ENCODE results near the gene CTNNAL1. TPM values are rescaled to one million over a fixed set of nuclear protein-coding genes. Genes with fewer than 3 reads are reported as not detected.
"Not testable (repeated sequence)": the region's sequence is repeated elsewhere in the genome, so short reads cannot be mapped to it uniquely, and the experiment has no call there.

Gene CTNNAL1
- total RNA-seq, 1 experiment from 2014 or later, result 72.0 TPM

DNA sequence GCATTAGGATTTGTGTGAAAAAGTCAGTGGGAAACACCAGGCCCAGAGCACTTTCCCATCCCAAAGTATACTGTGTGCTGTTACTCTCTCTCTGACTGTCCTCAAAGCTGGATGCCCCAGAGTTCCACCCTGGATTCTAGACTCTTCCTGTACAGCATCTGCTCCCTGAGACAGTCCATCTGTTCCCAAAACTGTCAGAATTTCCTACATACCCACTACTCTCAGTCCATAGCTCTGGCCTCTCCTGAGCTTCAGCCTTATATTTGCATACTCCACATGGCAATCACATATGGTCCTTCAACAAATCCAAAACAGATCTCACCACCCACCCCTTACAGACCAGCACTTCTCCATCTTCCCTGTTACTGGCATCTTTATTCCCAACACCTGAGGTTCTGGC, 88.8 kb downstream of the CTNNAL1 start:
- ChIA-PET CTCF (no interaction called here), POLR2A (ENCODE audit: low non-redundant PET) (no interaction called here)
- no peak for DNase-seq (ENCODE audit: low spot score)
- H3K27me3 ChIP-seq (replicated peaks; ENCODE audit: insufficient read depth, low read depth, low read length, poor library complexity), result no peaks in the 10 kb centered on the region
- H3K4me3 ChIP-seq (ENCODE audit: low read depth, low read length, poor library complexity, severe bottlenecking), result no peak overlapping the region
- TF ChIP-seq, protein P1, sequence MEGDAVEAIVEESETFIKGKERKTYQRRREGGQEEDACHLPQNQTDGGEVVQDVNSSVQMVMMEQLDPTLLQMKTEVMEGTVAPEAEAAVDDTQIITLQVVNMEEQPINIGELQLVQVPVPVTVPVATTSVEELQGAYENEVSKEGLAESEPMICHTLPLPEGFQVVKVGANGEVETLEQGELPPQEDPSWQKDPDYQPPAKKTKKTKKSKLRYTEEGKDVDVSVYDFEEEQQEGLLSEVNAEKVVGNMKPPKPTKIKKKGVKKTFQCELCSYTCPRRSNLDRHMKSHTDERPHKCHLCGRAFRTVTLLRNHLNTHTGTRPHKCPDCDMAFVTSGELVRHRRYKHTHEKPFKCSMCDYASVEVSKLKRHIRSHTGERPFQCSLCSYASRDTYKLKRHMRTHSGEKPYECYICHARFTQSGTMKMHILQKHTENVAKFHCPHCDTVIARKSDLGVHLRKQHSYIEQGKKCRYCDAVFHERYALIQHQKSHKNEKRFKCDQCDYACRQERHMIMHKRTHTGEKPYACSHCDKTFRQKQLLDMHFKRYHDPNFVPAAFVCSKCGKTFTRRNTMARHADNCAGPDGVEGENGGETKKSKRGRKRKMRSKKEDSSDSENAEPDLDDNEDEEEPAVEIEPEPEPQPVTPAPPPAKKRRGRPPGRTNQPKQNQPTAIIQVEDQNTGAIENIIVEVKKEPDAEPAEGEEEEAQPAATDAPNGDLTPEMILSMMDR (conservative IDR thresholded peaks at IDR 0.05; ENCODE audit: low read depth, low read length), result no peak
- no peak for TF ChIP-seq EZH2 (IDR thresholded peaks at IDR 0.05; ENCODE audit: borderline replicate concordance, low read depth, low read length, poor library complexity, severe bottlenecking)
- H3K4me1 ChIP-seq (ENCODE audit: insufficient read depth, low read length, poor library complexity, severe bottlenecking), result no peaks in the 10 kb centered on the region
- no TSS peak for BruUV-seq (replicated peaks)
- H3K36me3 ChIP-seq (ENCODE audit: insufficient read depth, low read length, poor library complexity, severe bottlenecking), result peaks cover 71% of the 10 kb centered on the region
- intact Hi-C loops (cut with micrococcal nuclease; ENCODE audit: unreplicated experiment), result no loop called here
- H3K9me3 ChIP-seq (ENCODE audit: low read depth, low read length, poor library complexity, severe bottlenecking), result no peaks in the 10 kb centered on the region
- H3K27ac ChIP-seq (ENCODE audit: low read depth, low read length, poor library complexity, severe bottlenecking), result no peak overlapping the region

DNA sequence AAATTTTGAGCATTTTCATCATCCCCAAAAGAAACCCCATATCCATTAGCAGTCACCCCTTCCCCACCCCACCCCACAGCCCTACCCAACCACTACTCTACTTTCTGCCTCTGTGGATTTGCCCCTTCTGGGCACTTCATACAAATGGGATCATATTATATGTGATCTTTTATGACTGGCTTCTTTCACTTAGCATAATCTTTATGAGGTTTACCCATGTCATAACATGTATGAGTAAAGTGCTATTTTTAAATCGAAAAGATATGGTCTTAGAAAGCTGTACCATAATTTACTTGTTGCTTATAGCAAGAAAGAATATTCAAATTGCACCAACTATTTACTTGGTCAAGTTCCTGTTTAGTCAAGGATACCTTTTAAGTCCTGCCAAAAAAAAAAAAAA, 92.1 kb downstream of the CTNNAL1 start:
- Histone ChIP-seq H3K9me3 (ENCODE audit: low read depth, low read length, poor library complexity, severe bottlenecking) (no peaks in the 10 kb centered on the region), H3K27ac (ENCODE audit: low read depth, low read length, poor library complexity, severe bottlenecking) (no peak overlapping the region), H3K4me3 (ENCODE audit: low read depth, low read length, poor library complexity, severe bottlenecking) (no peak overlapping the region), H3K36me3 (ENCODE audit: insufficient read depth, low read length, poor library complexity, severe bottlenecking) (peaks cover 59% of the 10 kb centered on the region), H3K4me1 (ENCODE audit: insufficient read depth, low read length, poor library complexity, severe bottlenecking) (no peaks in the 10 kb centered on the region), H3K27me3 (replicated peaks; ENCODE audit: insufficient read depth, low read depth, low read length, poor library complexity) (no peaks in the 10 kb centered on the region)
- intact Hi-C loops (cut with micrococcal nuclease; ENCODE audit: unreplicated experiment), result no loop called here
- BruUV-seq (replicated peaks), result no TSS peak
- ChIA-PET CTCF (no interaction called here), POLR2A (ENCODE audit: low non-redundant PET) (no interaction called here)
- DNase-seq (ENCODE audit: low spot score), result no peak
- TF ChIP-seq EZH2 (IDR thresholded peaks at IDR 0.05; ENCODE audit: borderline replicate concordance, low read depth, low read length, poor library complexity, severe bottlenecking), result no peak
- TF ChIP-seq, protein P1 (conservative IDR thresholded peaks at IDR 0.05; ENCODE audit: low read depth, low read length), result no peak

DNA sequence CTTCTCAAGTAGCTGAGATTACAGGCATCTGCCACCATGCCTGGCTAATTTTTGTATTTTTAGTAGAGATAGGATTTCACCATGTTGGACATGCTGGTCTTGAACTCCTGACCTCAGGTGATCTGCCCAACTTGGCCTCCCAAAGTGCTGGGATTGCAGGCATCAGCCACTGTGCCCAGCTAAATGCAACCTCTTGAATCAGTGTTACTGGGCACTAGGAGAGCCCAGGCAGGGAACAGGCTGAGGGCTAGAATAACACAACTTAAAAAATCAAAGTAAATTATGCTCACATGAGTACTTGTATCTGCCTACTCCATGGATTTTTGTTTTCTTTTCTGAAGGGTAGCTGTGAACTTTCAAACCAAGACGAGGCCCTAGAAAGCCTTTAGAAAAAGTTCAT, 92.9 kb downstream of the CTNNAL1 start:
- intact Hi-C loops (cut with micrococcal nuclease; ENCODE audit: unreplicated experiment); H3K9me3 ChIP-seq (ENCODE audit: low read depth, low read length, poor library complexity, severe bottlenecking); H3K4me3 ChIP-seq (ENCODE audit: low read depth, low read length, poor library complexity, severe bottlenecking); DNase-seq (ENCODE audit: low spot score); H3K27me3 ChIP-seq (replicated peaks; ENCODE audit: insufficient read depth, low read depth, low read length, poor library complexity); H3K4me1 ChIP-seq (ENCODE audit: insufficient read depth, low read length, poor library complexity, severe bottlenecking); H3K27ac ChIP-seq (ENCODE audit: low read depth, low read length, poor library complexity, severe bottlenecking); CTCF ChIA-PET; BruUV-seq (replicated peaks): not testable (repeated sequence)
- peaks cover 56% of the 10 kb centered on the region for H3K36me3 ChIP-seq (ENCODE audit: insufficient read depth, low read length, poor library complexity, severe bottlenecking)
- POLR2A ChIA-PET (ENCODE audit: low non-redundant PET), result interaction anchor here (0.6 kb wide), 1 partner anchor 21 kb away, joined by 6 read pairs; no protein-coding TSS in a partner anchor

DNA sequence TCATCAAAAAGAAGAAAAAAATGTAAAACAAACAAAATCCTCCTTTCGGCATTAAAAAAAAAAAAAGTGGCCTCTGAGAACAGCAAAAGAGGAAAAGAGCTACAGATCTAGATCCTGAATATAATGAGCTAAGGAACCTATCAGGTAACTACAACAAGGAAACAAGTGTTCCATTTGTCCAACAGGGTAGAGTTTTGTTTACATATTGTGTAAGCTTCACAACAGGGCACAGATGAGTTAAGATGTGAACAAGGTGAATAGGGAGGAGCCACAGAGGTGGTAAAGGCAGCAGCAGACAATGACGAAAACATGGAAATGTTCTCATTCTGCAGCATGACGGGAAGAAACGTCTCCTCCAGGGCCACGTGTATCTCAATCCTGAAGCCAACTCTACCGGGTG, 93.8 kb downstream of the CTNNAL1 start:
- BruUV-seq (replicated peaks), result no TSS peak
- H3K4me1 ChIP-seq (ENCODE audit: insufficient read depth, low read length, poor library complexity, severe bottlenecking), result no peaks in the 10 kb centered on the region
- no peaks in the 10 kb centered on the region for H3K27me3 ChIP-seq (replicated peaks; ENCODE audit: insufficient read depth, low read depth, low read length, poor library complexity)
- H3K27ac ChIP-seq (ENCODE audit: low read depth, low read length, poor library complexity, severe bottlenecking), result no peak overlapping the region
- intact Hi-C loops (cut with micrococcal nuclease; ENCODE audit: unreplicated experiment), result no loop called here
- H3K36me3 ChIP-seq (ENCODE audit: insufficient read depth, low read length, poor library complexity, severe bottlenecking), result peaks cover 52% of the 10 kb centered on the region
- POLR2A ChIA-PET (ENCODE audit: low non-redundant PET), result no interaction called here
- H3K4me3 ChIP-seq (ENCODE audit: low read depth, low read length, poor library complexity, severe bottlenecking), result no peak overlapping the region
- H3K9me3 ChIP-seq (ENCODE audit: low read depth, low read length, poor library complexity, severe bottlenecking), result no peaks in the 10 kb centered on the region
- TF ChIP-seq, protein P1 (conservative IDR thresholded peaks at IDR 0.05; ENCODE audit: low read depth, low read length), result no peak
- no peak for TF ChIP-seq EZH2 (IDR thresholded peaks at IDR 0.05; ENCODE audit: borderline replicate concordance, low read depth, low read length, poor library complexity, severe bottlenecking)
- CTCF ChIA-PET, result no interaction called here
- DNase-seq (ENCODE audit: low spot score), result no peak

Measured in A673 (cell line).